M059J (cell line): ENCODE measurements around the gene C14orf119. TPM values are rescaled to one million over a fixed set of nuclear protein-coding genes. Genes with fewer than 3 reads are reported as not detected.

Experiments
- DNase-seq: peaks from one replicate; pipeline ENCODE4 v3.0.0-alpha.2; 2012; ENCODE audit warnings: low read depth
- total RNA-seq: library from RNA; depleted of rRNA; stranded (reverse); fragments of >200 nt; shearing (Covaris generic); gene quantifications from 2 replicates; pipeline ENCODE4 v1.2.3, GENCODE V29; 2014

Gene C14orf119
- total RNA-seq, 1 experiment from 2014 or later = 78.5 TPM

DNA sequence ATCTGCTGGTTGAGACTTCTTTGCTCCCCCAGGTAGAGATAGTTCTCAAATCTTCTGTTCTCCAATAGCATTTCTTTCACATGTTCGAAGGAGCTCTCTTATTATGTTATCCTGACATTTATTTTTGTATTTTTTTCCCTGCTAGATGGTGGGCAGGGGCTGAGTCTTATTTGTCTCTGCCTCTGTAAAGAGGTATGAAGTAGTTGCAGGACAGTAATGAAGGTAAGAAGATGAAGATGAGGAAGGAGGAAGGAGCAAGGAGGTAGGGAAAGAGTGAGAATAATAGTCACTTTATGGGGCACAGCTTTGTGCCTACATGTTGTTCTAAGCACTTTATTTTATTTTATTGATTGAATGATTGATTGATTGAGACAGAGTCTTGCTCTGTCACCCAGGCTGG, 14.5 kb downstream of the C14orf119 start:
- DNase-seq = no peak

DNA sequence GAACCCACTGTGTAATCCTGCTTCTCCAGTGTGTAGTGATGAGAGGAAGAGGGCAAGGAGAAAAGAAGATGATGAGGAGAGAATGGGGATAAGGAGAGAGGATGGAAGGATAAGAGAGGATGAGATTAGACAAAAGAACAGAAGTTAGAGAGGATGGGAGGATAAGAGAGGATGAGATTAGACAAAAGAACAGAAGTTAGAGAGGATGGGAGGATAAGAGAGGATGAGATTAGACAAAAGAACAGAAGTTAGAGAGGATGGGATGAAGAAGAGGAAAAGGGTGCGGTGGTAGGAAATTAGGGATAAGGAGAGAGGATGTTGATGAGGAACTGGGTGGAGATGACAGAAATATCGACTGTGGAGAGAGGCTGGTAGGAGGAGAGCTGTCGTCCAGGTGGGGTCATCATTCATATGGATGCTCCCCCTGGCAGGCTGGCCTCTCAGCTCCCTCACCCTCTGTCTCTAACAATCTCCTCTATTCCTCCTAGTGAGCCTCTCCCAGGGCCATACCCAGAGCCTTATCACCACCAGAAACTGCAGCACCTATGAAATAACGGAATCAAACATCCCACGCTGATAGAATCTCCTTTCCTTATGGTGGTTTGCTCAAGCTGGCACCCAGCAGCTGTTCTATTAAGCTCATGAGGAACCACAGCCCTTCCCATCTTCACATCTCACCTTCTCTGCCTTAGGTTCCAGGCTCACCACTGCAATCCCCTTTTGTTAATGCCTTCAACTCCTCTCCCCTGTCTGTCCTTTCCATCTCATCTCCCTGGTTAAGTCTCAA, 15.5 kb downstream of the C14orf119 start:
- no peak for DNase-seq

DNA sequence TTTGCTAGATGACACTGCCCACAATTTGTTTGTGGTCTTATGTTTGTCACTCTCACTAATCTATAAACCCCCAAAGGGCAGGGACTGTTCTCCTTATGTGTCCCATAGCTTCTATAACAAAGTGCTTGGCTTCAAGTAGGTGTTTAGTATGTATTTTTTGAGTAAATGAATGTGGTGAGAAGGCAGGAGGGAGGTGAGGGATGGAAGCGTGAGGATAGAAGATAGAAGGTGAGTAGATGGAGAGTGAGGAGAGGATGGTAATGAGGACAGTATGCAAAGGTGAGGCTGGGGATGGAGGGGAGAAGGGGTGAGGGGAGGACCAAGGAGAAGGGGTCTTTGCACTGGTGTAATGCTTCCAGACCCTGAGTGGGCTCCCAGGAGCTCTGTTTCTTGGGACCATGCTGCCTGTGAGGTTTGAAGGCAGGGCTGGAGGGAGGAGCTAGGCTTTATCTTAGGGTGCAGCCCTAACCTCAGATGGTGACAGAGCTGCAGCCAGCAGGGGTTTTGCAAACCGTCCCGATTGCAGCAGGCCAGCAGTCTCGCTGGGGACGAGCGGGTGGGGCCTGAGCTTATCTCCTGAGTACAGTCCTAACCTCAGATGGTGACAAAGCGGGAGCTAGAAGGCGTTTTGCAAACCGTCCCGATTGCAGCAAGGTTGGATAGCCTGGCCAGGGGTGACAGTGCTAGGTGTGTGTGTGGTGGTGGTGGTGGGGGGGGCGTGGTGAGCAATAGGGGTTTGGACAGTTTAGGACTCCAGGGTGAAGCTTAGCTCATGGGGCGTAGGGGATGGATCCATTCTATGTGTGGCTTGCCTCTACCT, 17.3 kb downstream of the C14orf119 start:
- DNase-seq = no peak

DNA sequence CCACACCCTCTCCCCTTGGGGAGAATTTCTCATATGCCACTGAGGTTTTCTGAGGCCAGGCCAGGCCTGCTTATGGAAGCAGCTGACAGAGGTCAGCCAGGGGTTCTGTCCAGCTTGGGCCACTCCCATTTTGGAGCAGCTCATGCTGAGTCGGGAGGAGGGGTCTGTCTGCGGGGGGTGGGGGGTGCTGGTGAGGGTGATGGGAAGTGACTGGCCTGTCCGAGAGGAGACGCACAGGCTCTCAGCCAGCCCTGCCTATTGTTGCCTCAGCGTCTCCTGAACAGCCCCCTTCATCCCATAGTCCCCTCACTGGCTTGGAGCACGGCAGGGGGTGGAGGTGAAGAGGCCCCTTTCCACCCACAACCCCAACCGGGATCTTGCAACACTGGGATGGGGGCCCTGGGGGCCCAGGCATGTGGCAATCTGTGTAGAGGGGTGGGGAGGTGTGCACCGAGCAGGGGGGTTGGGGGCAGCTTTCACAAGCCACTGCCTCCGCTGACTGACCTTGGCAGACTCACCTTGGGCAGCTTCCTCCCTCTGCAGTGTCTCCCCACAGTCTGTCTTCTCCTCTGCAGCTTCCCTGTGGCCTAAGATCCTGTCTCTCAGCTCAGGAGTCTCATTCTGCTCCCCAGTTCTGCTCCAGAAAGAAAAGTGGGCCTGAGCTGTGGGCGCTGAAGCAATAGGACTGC, 18.3 kb downstream of the C14orf119 start:
- peak; percentile 34 for DNase-seq

DNA sequence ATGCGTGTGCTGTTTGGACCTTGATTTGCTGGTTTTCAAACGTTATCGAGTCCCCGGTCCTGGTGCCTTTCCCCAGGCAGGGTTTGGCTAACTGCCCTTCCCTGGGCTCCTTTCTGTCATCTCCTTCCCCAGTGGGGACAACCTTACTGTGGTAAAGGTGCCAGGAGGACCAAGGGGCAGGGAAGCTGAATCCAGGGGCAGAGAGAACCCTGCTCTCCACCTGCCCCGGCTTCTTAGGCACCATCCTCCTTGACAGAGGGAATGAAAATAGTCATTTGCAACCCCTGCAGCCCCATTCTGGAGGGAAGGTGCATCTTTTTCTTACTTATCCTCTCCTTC, 18.8 kb downstream of the C14orf119 start:
- no peak for DNase-seq

DNA sequence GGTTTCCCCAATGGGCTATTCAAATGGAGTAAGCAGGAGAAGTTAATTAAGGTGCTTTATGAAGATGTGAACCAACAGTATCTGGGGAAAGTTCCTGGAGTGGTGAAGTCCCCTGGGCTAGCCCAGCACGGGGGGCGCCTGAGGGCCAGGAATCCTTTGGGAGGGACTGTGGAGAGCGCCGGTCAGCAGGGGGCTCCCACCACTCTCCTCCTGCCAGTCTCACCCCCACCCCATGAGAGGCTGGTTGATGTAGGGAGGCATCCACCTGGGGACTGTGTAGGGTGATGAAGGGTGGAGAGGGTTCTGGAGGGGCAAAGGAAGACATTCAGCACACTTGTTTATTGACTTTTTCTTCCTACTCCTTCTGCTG, 19.3 kb downstream of the C14orf119 start:
- no peak for DNase-seq

DNA sequence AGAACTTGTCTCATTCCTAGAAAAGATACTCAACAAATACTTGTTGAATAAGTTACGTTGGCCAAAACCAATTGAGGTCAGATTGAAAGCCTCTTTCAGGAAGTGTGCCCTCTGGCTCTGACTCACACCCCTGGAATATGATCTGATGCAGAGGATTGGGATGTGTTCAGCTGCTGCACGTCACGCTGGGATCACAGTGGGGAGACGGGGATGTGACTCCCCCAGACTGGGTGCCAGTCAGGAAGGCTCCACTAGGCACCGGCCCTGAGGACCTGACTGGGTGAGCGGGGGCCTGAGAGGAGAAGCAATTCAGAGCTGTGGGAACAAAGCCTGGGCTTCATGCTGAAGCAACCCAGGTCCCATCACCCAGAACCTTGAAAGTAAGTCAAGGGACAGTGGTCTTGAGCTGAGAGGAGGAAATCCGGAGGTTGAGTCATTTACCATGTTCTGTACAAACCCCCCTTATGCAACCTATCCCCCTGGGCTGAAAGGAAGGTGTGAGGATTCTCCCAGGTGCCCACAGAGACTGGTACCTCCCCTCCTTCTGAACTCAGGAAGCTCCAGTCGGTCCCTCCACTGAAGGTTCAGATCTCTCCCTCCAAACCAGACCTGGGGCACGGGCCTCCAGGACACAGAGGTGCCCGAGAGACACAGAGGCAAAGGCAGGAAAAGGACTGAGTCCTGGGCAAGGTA, 19.9 kb downstream of the C14orf119 start:
- DNase-seq = peak; percentile 98

DNA sequence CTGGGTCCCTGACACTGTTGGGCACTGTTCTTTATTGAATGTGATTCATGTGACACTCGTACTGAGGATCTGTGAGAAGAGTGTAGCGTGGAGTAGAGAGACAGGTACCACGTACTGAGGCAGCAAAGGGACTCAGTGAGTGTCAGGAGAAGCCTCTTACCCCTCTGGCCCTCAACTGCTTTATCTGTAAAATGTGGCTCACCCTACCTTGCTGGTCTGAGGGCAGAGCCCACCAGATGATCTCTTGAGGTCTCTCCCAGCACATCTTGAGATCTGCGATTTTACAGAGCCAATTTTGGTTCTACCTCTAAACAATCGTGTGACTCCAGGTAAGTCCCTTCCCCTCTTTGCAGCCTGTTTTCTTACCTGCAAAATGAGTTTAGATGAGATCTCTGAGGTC, 20.6 kb downstream of the C14orf119 start:
- DNase-seq = no peak

DNA sequence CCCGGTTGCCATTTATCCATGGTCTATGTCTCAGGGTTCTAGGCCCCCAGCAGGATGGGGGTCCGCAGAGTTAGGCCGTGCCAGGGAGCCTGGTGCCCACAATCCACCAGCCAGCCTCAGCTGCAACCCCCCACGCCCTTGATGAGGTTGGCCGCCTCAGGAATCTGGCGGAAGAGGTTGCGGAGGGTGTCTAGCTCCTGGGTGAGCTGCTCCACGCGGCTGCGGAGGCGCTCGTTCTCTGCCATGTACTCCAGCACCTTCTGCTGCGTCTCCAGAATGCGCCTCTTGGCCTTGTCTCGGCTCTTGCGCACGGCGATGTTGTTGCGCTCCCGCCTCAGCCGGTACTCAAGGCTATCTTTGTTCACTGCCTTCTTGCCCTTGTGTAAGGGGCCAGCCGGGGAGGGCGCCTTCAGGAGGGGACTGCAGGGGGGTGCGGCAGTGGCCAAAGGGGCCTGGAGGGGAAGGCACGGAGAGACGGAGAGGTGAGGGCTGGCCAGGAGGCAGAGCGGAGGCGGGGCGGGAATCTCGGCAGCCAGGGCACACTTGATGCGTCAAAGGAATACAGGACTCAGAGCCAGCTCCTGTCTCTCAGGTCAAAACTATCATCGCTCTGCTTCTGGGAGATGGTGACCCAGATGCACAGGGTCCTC, 22.2 kb downstream of the C14orf119 start:
- no peak for DNase-seq

DNA sequence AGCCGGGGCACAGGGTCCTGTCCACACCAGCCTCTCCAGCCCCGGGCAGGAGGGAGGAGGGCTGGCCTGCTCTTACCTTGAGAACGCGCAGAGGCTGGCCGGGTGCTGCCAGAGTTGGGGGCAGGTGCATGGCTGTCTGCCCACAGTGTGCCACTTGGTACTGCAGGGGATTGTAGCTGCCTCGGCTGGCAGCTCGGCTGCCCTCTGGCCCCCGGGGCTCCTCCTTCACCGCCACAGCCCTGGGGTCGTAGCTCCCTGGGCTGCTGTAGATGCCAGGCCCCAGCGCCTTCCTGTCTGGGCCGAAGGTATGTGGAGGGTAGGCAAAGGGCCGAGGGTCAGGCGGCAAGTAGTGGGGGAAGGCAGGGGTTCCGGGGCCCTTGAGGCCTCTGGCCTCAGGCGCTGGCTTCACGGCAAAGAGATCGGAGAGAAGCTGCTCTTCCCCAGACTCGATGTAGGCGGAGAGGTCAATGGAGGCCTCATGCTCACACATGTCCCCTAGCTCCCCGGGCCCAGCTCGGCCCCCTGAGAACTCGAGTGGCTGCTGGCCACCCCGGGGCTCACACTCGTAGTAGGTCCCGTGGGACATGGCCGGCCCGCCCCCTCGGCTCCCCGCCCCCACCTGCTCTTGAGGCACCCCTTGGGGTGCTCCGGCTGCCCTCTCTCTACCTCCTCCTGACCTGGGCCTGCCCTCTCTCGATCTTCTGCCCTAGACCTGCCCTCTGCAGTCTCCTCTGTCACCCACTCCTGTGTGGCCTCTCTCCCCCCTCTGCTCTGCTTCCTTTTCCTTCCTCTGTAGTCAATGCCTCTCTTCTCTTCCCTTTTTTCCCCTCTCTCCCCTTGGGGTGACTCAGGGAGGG, 23.4 kb downstream of the C14orf119 start, which contains the start of gene CEBPE:
TSS of gene CEBPE (minus strand) at position 750 of the 857 bp plus-strand sequence. CDS start at position 586, 164 bp downstream.
- DNase-seq = no peak

DNA sequence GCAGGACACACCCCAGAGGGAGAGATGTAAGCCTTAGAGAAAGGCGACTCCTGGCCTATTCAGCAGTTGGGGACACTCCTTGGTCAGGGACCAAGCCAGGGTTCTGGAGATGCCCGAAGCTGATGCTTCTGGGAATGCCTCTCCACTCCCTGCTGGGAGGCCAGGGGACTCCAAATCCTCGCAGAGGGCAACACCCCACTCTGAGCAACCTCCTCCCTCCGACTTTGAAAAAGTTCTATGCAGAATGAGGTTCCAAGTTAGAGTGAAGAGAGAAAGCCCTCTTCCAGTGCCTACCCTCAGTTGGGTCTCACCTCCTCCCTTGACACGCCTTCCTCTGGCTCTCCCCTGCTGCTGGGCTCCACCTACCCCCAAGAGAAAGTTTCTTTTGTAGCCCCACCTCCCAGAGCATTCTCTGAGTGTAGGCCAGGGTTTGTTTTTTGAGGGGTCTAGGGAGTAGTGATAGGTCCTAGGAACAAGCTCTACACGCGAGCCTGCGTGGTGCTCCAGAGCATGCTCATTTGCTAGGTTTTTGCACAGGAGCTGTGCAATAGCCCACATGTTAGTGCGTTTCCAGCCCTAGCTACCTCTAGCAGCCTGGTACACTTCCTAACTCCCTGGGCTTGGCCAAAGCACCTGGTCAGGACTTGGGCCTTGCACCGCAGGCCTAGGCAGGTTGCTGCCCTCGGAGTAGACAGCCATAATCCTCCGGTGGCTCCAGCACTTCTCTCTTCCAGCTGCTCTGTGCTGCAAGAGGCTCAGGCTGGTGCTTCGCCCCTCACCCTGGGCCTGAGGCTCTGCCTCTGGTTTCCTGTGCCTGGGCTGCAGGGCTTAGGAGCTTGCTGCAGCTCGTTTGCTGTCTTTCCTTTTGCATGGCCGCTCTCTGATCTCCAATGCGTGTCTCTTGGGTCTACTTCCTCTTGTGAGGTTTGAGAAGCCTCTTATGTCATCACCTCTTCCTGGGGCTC, 24.3 kb downstream of the C14orf119 start:
- no peak for DNase-seq

DNA sequence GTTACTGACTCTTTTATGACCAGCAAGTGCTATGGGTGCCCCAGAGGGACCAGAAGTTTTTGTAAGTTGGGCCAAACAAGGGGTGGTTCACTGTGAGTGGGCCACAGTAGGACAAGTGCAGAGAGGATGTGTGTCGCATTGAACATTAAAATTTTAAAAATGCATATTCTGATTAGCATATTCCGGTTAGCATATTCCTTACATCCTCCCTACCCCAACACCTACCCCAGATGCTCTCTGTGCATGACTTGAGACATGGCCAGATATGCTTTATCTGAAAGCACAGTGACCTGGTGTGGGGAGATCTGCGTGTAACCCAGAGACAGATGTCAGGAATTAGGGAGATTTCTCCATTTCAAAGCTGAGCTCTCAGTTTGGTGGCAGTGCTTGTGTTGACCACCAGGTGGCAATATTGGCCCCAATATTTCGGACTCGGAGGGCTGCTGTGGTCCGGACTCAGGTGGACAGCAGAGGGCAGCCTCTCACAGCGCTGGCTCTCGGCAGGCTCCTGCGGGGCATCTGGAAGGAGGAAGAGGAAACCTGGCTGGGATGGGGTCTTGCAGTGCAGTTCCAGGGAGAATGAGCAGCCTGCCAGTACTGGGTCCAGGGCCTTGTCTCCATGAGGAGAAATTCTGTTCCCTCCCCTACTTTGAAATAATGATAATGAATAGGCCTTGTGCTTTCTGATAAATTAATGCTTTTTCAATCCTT, 25.4 kb downstream of the C14orf119 start:
- DNase-seq = peak; percentile 83

DNA sequence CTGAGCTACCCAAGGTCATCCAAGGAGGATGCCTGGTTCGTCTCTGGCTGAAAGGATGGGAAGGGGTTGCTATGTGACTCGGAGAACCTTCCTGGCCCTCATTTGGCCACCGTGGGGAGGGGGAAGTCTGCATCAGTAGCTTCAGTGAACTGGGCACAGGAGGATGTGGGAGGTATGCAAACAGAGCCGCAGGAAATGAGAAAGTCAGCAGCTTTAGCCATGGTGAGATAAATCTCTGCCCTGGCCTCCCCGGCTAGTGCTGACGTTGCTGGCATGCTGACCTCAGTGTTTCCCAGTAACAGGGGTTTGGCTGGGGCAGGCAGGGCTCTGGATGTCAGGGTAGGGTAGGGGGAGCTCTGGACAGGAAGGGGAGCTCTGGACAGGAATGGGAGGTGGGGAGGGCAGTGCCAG, 26.1 kb downstream of the C14orf119 start:
- DNase-seq = peak; percentile 83

DNA sequence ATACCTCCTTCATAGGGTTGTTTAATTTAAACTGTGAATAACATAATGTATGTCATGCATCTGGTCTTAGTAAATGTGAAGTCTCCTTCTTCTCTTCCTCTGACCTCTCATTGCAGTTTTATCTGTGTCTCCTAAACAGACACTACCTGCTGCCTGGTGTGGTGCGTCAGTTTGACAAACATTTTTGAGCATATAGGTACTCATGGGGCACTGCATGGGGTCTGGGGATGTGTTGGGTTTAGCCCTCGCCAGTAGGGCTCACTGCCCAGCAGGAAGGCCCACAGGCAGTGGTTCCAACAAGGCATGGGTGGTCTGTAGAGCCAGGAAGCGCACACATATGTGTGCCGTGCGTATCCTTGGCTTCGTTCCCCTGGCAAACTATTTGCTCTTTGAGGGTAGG, 26.8 kb downstream of the C14orf119 start:
- no peak for DNase-seq

DNA sequence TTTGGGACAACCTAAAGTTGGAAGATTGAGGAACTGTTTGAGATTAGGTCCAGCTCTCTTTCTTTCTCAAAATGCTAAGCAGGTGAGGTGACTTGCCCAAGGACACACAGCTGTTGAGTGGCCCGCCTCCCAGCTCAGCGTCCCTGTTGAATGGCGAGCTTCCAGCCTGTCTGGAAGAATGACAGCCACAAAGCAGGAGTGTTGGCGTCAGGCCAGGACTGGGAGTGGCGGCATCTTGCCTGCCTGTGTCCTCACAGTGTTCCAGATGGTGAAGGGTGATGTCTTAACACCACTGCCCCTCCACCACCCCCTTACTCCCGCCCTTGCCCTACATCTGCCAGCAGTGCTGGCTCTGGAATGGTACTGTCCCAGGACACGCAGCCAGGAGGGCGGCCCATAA, 28.1 kb downstream of the C14orf119 start:
- DNase-seq = no peak

DNA sequence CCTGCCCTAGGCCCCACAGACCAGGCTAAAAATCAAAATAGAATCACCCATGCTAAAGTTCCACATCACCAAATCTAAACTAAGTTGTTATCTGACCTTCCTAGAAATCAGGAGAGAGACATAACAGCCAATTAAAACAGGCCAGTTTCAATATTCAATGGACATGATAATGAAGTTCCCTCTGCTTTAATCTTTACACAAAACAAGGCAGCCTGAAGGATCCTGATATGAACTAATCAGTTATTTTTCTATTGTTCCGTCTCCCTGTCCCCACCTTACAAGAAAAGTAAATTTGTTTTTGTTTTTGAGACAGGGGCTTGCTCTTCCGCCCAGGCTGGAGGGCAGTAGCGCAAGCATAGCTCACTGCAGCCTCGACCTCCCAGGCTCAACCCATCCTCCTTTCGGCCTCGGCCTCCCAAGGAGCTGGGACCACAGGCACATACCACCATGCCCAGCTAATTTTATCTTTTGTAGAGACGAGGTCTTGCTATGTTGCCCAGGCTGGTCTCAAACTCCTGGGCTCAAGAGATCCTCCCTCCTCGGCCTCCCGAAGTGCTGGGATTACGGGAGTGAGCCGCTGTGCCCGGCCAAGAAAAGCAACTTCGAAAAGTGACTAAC, 29.1 kb downstream of the C14orf119 start:
- DNase-seq = no peak

DNA sequence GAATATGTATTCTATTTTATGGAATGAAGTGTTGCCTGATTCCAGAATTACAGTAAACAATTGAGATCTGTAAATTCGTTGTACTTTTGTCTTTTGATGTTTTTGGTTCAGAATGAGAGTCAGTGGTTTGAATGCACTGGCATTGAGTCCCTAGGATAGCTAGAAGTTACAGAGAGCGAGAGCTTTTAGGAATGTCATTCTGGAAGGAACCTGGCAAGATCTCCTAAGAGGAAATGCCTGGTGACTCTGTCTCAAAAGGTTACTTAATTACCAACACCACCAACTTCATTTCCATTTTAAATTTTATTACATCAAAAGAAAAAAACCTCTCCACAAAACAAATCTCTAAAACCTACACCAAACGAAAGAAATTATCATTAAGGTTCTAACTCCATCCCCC, 29.7 kb downstream of the C14orf119 start:
- DNase-seq = peak; percentile 27

DNA sequence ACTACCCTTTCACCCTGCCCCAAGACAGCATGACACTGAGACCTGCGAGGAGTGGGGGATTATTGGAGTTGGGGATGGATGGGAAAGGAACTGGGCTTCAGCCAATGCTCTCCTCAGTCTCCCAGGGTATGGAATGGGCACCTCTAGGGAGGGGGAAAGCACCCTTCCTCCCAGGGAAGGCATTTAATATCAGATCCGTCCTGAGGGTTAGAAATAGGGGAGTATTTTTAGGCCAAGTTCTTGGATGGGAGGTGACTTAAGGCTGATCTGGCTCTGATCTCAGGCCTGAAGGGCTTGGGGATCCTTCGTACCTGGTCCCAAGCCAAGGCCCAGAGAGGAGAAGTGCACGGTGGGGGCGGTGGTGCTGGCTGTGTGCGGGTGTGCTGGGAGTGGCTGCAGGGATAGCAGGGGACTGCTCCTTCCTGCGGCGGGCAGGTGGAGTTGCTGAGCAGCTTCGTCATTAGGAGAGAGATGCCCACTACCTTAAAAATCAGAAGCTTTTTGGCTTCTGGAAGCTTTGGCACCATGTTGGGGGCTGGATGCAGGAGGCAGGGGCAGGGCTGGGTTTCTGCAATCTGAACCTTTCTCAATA, 30.7 kb downstream of the C14orf119 start:
- DNase-seq = no peak
